DMS153 treated with DMSO at 0.1 percent for 48 hours (cell line): Measurements from ENCODE around the gene CCDC172.

Experiments
- DNase-seq: peaks from one replicate; lab custom pipeline; 2025; ENCODE audit not compliant: unreplicated experiment; lab: John Stamatoyannopoulos, UW

CCDC172 gene

GRCh38 chr10:116324227-116324950 lies at the start of gene CCDC172:
CCDC172 (plus strand) TSS chr10:116324448; CDS start chr10:116325012, 564 bp downstream.
- no peak for DNase-seq

- no peak for DNase-seq
Measured at GRCh38 chr10:116276981-116277380, 47.3 kb upstream of the CCDC172 start.

GRCh38 chr10:116278846-116279245 lies 45.4 kb upstream of the CCDC172 start:
- no peak for DNase-seq

- DNase-seq, result no peak
Measured at GRCh38 chr10:116281775-116282174, 42.5 kb upstream of the CCDC172 start.

GRCh38 chr10:116286626-116287200 lies 37.5 kb upstream of the CCDC172 start:
- no peak for DNase-seq

- DNase-seq, result peak; percentile 25
Measured at GRCh38 chr10:116287906-116288501, 36.2 kb upstream of the CCDC172 start.

GRCh38 chr10:116289652-116290051 lies 34.6 kb upstream of the CCDC172 start:
- no peak for DNase-seq

- no peak for DNase-seq
Measured at GRCh38 chr10:116292493-116292892, 31.8 kb upstream of the CCDC172 start.

- no peak for DNase-seq
Measured at GRCh38 chr10:116296291-116296721, 27.9 kb upstream of the CCDC172 start.

- no peak for DNase-seq
Measured at GRCh38 chr10:116298586-116298985, 25.7 kb upstream of the CCDC172 start.

GRCh38 chr10:116300542-116300941 lies 23.7 kb upstream of the CCDC172 start:
- DNase-seq, result no peak

GRCh38 chr10:116304923-116305322 lies 19.3 kb upstream of the CCDC172 start:
- no peak for DNase-seq

GRCh38 chr10:116306847-116307246 lies 17.4 kb upstream of the CCDC172 start:
- DNase-seq, result no peak

GRCh38 chr10:116307455-116307854 lies 16.8 kb upstream of the CCDC172 start:
- no peak for DNase-seq

GRCh38 chr10:116311016-116311415 lies 13.2 kb upstream of the CCDC172 start:
- no peak for DNase-seq

GRCh38 chr10:116311706-116312490 lies 12.3 kb upstream of the CCDC172 start:
- no peak for DNase-seq

GRCh38 chr10:116312548-116312947 lies 11.7 kb upstream of the CCDC172 start:
- no peak for DNase-seq

- no peak for DNase-seq
Measured at GRCh38 chr10:116316503-116316902, 7.7 kb upstream of the CCDC172 start.

- no peak for DNase-seq
Measured at GRCh38 chr10:116324951-116325635, 845 bp downstream of the CCDC172 start.

GRCh38 chr10:116325987-116326386 lies 1.7 kb downstream of the CCDC172 start:
- no peak for DNase-seq

- DNase-seq, result no peak
Measured at GRCh38 chr10:116329153-116329552, 4.9 kb downstream of the CCDC172 start.
